Kidney (tissue), 14 donors: ENCODE measurements around the gene FAXC. TPM values are rescaled to one million over a fixed set of nuclear protein-coding genes. Genes with fewer than 3 reads are reported as not detected.

Source experiments
- DNase-seq, 5 donors: peaks; one replicate each; pipeline ENCODE4 v3.0.0-alpha.2; 2013 to 2020
- FAIRE-seq: peaks from 2 replicates; lab custom pipeline; 2012; peaks lifted over from hg19 to GRCh38; lab: Jason Lieb, UNC
- H3K27ac ChIP-seq, 2 donors: one replicate each; pipeline ENCODE4 v1.7.0; 2013; ENCODE audit warnings: low read depth in 2 of 2, low read length in 2 of 2, inconsistent platforms in 1 of 2
- H3K27me3 ChIP-seq: one replicate; pipeline ENCODE4 v1.7.1; 2013; ENCODE audit warnings: low read length, inconsistent platforms; ENCODE audit not compliant: control insufficient read depth, insufficient read depth
- H3K36me3 ChIP-seq, 3 donors: one replicate each; pipeline versions ENCODE4 v1.7.0 to v1.7.1; 2013; ENCODE audit warnings: low read length in 3 of 3, control low read depth in 1 of 3, inconsistent platforms in 1 of 3; ENCODE audit not compliant: insufficient read depth in 3 of 3, control insufficient read depth in 2 of 3
- H3K4me1 ChIP-seq, 3 donors: one replicate each; pipeline versions ENCODE4 v1.7.0 to v1.7.1; 2013; ENCODE audit warnings: low read length in 3 of 3, inconsistent platforms in 1 of 3, low read depth in 1 of 3; ENCODE audit not compliant: control insufficient read depth in 2 of 3, insufficient read depth in 2 of 3
- H3K4me3 ChIP-seq, 3 donors: one replicate each; pipeline versions ENCODE4 v1.7.0 to v1.8.1; 2013; ENCODE audit warnings: low read length in 3 of 3, control low read depth in 1 of 3, inconsistent platforms in 1 of 3
- H3K9ac ChIP-seq, 3 donors: one replicate each; pipeline versions ENCODE4 v1.7.0 to v1.7.1; 2013; ENCODE audit warnings: low read length in 3 of 3, control low read depth in 1 of 3, inconsistent platforms in 1 of 3
- H3K9me3 ChIP-seq, 3 donors: one replicate each; pipeline versions ENCODE4 v1.7.0 to v1.7.1; 2013; ENCODE audit warnings: low read length in 3 of 3, control low read depth in 1 of 3, inconsistent platforms in 1 of 3; ENCODE audit not compliant: control insufficient read depth in 2 of 3, insufficient read depth in 1 of 3
- intact Hi-C: fragments of 100-400 bp; cut with DNase I; formaldehyde crosslinking; loops from one replicate; pipeline ENCODE4 v1.11.1; 2022
- polyA plus RNA-seq: library from polyadenylated mRNA; stranded (reverse); fragments of 350-450 nt; fragmentation: Illumina TruSeq; extraction: RNeasy Lipid Tissue Mini Kit (QIAGEN cat#74804); gene quantifications from one replicate; pipeline ENCODE4 v1.2.3, GENCODE V29; 2014; ENCODE audit warnings: low read depth, low replicate concordance; ENCODE audit not compliant: insufficient read depth
- total RNA-seq: library from RNA; stranded (reverse); fragmentation: NEBNext Ultra II Directional; extraction: Animal tissue kit (Norgen Biotek cat#: 25700); gene quantifications from one replicate; pipeline ENCODE4 v1.2.1, GENCODE V29; 2021
- TF ChIP-seq, protein P1 (sequence below): IDR thresholded peaks from 3 replicates; pipeline ENCODE4 v1.5.1; 2012; ENCODE audit warnings: mild to moderate bottlenecking, moderate library complexity, borderline replicate concordance; ENCODE audit not compliant: insufficient read depth; ENCODE audit errors: extremely low read depth
- donor health status: control.
- donor health status: control.
- donor health status: control.
- donor health status: control.
- donor health status: control.
- donor health status: DM: yes; HTN: yes; CAD: no.
- donor health status: Normal renal cell carcinoma (clear cell type).

FAXC gene
- total and polyA plus RNA-seq, 2 donors from 2014 or later, result 1.4 to 3.3 TPM

DNA sequence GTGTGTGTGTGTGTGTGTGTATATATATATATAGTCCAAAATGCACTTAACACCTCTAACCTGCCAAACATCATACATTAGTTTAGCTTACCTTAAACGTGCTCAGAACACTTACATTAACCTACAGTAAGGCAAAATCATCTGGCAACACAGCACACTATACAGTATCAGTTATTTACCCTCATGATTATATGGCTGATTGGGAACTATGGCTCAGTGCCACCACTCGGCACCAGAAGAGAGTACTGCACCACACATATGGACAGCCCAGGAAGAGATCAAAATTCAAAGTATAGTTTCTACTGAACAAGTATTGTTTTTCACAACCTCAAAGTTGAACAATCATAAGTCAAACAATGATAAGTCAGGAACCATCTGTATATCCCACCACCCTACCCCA, 59.8 kb downstream of the FAXC start:
- Histone ChIP-seq H3K27ac (no peak overlapping the region), H3K9me3 (no peaks in the 10 kb centered on the region), H3K36me3 (no peaks in the 10 kb centered on the region), H3K9ac (no peak overlapping the region), H3K27me3 (no peaks in the 10 kb centered on the region), H3K4me3 (no peak overlapping the region), H3K4me1 (no peaks in the 10 kb centered on the region)
- intact Hi-C loops, result no loop called here
- DNase-seq (no peak), FAIRE-seq (no peak)
- TF ChIP-seq, protein P1, sequence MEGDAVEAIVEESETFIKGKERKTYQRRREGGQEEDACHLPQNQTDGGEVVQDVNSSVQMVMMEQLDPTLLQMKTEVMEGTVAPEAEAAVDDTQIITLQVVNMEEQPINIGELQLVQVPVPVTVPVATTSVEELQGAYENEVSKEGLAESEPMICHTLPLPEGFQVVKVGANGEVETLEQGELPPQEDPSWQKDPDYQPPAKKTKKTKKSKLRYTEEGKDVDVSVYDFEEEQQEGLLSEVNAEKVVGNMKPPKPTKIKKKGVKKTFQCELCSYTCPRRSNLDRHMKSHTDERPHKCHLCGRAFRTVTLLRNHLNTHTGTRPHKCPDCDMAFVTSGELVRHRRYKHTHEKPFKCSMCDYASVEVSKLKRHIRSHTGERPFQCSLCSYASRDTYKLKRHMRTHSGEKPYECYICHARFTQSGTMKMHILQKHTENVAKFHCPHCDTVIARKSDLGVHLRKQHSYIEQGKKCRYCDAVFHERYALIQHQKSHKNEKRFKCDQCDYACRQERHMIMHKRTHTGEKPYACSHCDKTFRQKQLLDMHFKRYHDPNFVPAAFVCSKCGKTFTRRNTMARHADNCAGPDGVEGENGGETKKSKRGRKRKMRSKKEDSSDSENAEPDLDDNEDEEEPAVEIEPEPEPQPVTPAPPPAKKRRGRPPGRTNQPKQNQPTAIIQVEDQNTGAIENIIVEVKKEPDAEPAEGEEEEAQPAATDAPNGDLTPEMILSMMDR, result no peak

DNA sequence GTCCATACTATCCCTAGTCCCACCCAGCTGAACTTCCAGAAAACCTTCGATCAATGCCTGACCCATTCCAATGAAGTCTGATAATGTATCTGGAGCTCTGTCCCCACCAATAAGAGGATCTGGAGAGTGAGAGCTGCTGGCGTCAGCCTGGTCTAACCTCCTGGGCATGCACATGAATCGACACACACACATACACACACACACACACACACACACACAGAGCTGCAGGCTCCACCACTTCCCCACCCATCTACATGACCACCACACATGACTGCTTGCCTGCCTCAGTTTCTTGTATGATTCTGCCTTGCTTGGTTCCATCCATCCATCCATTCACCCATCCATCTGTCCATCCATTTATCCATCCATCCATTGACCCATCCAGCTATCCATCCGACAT, 60.8 kb downstream of the FAXC start:
- Histone ChIP-seq H3K36me3 (no peaks in the 10 kb centered on the region), H3K4me1 (no peaks in the 10 kb centered on the region), H3K9me3 (no peaks in the 10 kb centered on the region), H3K4me3 (no peak overlapping the region), H3K27me3 (no peaks in the 10 kb centered on the region), H3K9ac (no peak overlapping the region), H3K27ac (no peak overlapping the region)
- FAIRE-seq (no peak), DNase-seq (no peak)
- TF ChIP-seq, protein P1, result no peak
- intact Hi-C loops, result no loop called here

DNA sequence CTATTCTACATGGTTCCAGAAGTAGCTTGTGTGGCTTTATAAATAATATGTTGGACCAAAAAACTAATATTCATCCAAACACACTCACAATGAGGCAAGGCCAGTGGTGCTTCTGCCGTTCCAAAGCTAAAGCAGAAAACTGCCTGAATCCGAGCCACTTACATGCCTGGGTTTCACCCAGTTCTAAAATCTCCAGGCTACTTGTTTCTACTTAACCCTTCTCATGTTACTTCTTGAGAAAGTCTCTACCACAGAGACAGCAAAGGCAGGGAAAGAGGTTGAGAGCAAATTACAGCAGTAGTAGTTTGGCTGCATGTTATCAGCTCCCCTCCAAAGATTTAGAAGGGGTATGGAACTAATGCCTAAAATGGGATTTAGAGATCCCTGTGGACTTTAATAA, 62.0 kb downstream of the FAXC start:
- H3K27ac ChIP-seq, result no peak overlapping the region
- DNase-seq, result no peak
- H3K4me1 ChIP-seq, result no peaks in the 10 kb centered on the region
- H3K9ac ChIP-seq, result no peak overlapping the region
- H3K27me3 ChIP-seq, result no peaks in the 10 kb centered on the region
- FAIRE-seq, result no peak
- TF ChIP-seq, protein P1, result no peak
- intact Hi-C loops, result no loop called here
- H3K9me3 ChIP-seq, result no peaks in the 10 kb centered on the region
- H3K36me3 ChIP-seq, result no peaks in the 10 kb centered on the region
- no peak overlapping the region for H3K4me3 ChIP-seq

DNA sequence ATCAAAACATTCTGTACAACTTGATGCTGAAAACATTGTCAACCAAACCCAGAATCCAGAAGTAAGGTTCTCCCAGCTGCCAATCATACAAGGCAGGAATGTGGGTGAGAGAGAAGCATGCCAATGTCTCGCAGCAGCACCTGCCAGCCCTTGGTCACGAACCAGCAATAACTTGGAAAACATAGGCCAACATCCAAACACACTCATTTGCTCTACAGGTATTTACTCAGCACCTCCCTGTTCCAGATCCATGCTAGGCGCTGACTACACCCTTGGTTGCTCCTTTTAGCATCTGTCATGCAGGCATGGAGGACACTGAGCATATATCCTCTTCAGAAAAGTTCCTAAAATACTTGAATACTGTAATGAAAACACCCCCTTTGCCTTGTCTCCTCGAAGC, 63.6 kb downstream of the FAXC start:
- no peaks in the 10 kb centered on the region for H3K27me3 ChIP-seq
- no peak overlapping the region for H3K9ac ChIP-seq
- no peak overlapping the region for H3K4me3 ChIP-seq
- intact Hi-C loops, result no loop called here
- TF ChIP-seq, protein P1, result no peak
- no peaks in the 10 kb centered on the region for H3K9me3 ChIP-seq
- no peak for FAIRE-seq
- DNase-seq, result no peak
- no peaks in the 10 kb centered on the region for H3K4me1 ChIP-seq
- no peaks in the 10 kb centered on the region for H3K36me3 ChIP-seq
- H3K27ac ChIP-seq, result no peak overlapping the region
